Endothelial cell of umbilical vein (primary cell): ENCODE results near the gene C3orf20. TPM values are rescaled to one million over a fixed set of nuclear protein-coding genes. Genes with fewer than 3 reads are reported as not detected.
"Not testable (repeated sequence)": the region's sequence is repeated elsewhere in the genome, so short reads cannot be mapped to it uniquely, and the experiment has no call there.

Source experiments
- BruUV-seq: library from RNA; stranded (reverse); fragments of 400-500 nt; replicated peaks from 2 replicates; lab custom pipeline; 2021; lab: Mats Ljungman, UMichigan
- CTCF ChIA-PET: fragments of 300-600, 350-600 bp; sonication (Branson Sonifier 250); formaldehyde crosslinking; loops from one replicate; lab custom pipeline; 2021; ENCODE audit warnings: antibody characterized with exemption, inconsistent platforms; lab: Charles Lee
- POLR2A ChIA-PET: fragments of 300-600, 350-600 bp; sonication (Branson Sonifier 250); formaldehyde crosslinking; loops from one replicate; lab custom pipeline; 2021; ENCODE audit warnings: antibody characterized with exemption, inconsistent platforms; lab: Charles Lee
- DNase-seq: peaks from one replicate; pipeline ENCODE4 v3.0.0-alpha.2; 2011; ENCODE audit warnings: low read depth, low spot score
- FAIRE-seq: peaks from 2 replicates; lab custom pipeline; 2011; peaks lifted over from hg19 to GRCh38; lab: Jason Lieb, UNC
- H2AFZ ChIP-seq: 2 replicates; pipeline ENCODE4 v1.6.0; 2012; ENCODE audit warnings: low read depth, low read length, control low read depth, inconsistent platforms
- H3K27ac ChIP-seq: 2 replicates; pipeline ENCODE4 v1.5.1; 2011; ENCODE audit warnings: low read depth, mild to moderate bottlenecking, control low read depth, low read length, moderate library complexity; ENCODE audit not compliant: insufficient read depth
- H3K27me3 ChIP-seq, 2 experiments: 2 replicates each; pipeline versions ENCODE4 v1.6.0 to v1.6.1; 2011; ENCODE audit warnings: low read length in 2 of 2, mixed read lengths in 1 of 2; ENCODE audit not compliant: control insufficient read depth in 2 of 2, insufficient read depth in 2 of 2
- H3K36me3 ChIP-seq, 2 experiments: 2 replicates in 1 of 2; 3 replicates in 1 of 2; pipeline ENCODE4 v1.5.1; 2011; ENCODE audit warnings: low read length in 2 of 2, mild to moderate bottlenecking in 1 of 2, moderate library complexity in 1 of 2; ENCODE audit not compliant: control insufficient read depth in 2 of 2, insufficient read depth in 2 of 2; ENCODE audit errors: extremely low read depth in 1 of 2
- H3K4me1 ChIP-seq: 3 replicates; pipeline ENCODE4 v1.5.1; 2011; ENCODE audit warnings: mild to moderate bottlenecking, low read length; ENCODE audit not compliant: control insufficient read depth, insufficient read depth; ENCODE audit errors: extremely low read depth
- H3K4me2 ChIP-seq: 2 replicates; pipeline ENCODE4 v1.6.1; 2011; ENCODE audit warnings: low read length, control low read depth, mixed read lengths; ENCODE audit not compliant: insufficient read depth
- H3K4me3 ChIP-seq, 3 experiments: fragments of 200-600 bp in 1 of 3; sonication (generic), shearing (Covaris generic) in 1 of 3; replicated peaks in 1 of 3; 2 replicates each; pipeline ENCODE4 v1.5.1; 2011 to 2016; ENCODE audit warnings: control low read depth in 3 of 3, low read length in 3 of 3, mild to moderate bottlenecking in 2 of 3, inconsistent platforms in 1 of 3, low read depth in 1 of 3, moderate library complexity in 1 of 3; ENCODE audit not compliant: insufficient read depth in 1 of 3
- H3K79me2 ChIP-seq: 2 replicates; pipeline ENCODE4 v1.6.0; 2012; ENCODE audit warnings: low read length, inconsistent platforms; ENCODE audit not compliant: control insufficient read depth, insufficient read depth
- H3K9ac ChIP-seq: replicated peaks from 2 replicates; pipeline ENCODE3; 2011; ENCODE audit warnings: low read length, control low read depth; ENCODE audit not compliant: insufficient read depth; ENCODE audit errors: extremely low read depth
- H3K9me1 ChIP-seq: replicated peaks from 3 replicates; pipeline ENCODE4 v1.6.0; 2011; ENCODE audit warnings: mild to moderate bottlenecking, low read length; ENCODE audit not compliant: control insufficient read depth, insufficient read depth; ENCODE audit errors: extremely low read depth
- H3K9me3 ChIP-seq: replicated peaks from 2 replicates; pipeline ENCODE4 v1.5.1; 2012; ENCODE audit warnings: low read length, inconsistent platforms; ENCODE audit not compliant: control insufficient read depth, insufficient read depth
- H4K20me1 ChIP-seq: replicated peaks from 2 replicates; pipeline ENCODE3; 2011; ENCODE audit warnings: mild to moderate bottlenecking, low read length; ENCODE audit not compliant: control insufficient read depth, insufficient read depth; ENCODE audit errors: extremely low read depth
- FOS ChIP-seq: IDR thresholded peaks from 2 replicates; pipeline ENCODE4 v1.6.1; 2011; ENCODE audit warnings: mild to moderate bottlenecking, low read length, moderate library complexity, borderline replicate concordance; ENCODE audit not compliant: insufficient read depth
- MYC ChIP-seq: IDR thresholded peaks from one replicate; pipeline ENCODE4 v1.6.1; 2011; ENCODE audit warnings: mild to moderate bottlenecking, low read depth, low read length
- dilution Hi-C: fragments of 300-500 bp; cut with MboI; formaldehyde crosslinking; loops from one replicate; pipeline ENCODE4 v1.15.0; 2019; ENCODE audit warnings: low sequenced_read_pairs; ENCODE audit not compliant: extremely low pct_ligation_motif_present
- intact Hi-C: fragments of 100-400 bp; cut with micrococcal nuclease; formaldehyde crosslinking; loops from one replicate; pipeline ENCODE4 v1.10.0; 2022
- polyA plus RNA-seq, 4 experiments: library from polyadenylated mRNA; depleted of rRNA in 3 of 4; stranded (reverse) in 3 of 4; unstranded in 1 of 4; fragments of >200 nt; gene quantifications; 2 replicates each; pipeline versions ENCODE4 v1.2.1 to v1.2.3, GENCODE V29; 2011 to 2012; ENCODE audit warnings: missing spikeins in 1 of 4
- total RNA-seq: library from RNA; stranded (reverse); gene quantifications from 2 replicates; pipeline ENCODE4 v1.2.3, GENCODE V29; 2021

C3orf20 gene
- total and polyA plus RNA-seq, 2 donors (not counting 3 experiments of a cell fraction or from before 2014, with no cell fraction given) = not detected

DNA sequence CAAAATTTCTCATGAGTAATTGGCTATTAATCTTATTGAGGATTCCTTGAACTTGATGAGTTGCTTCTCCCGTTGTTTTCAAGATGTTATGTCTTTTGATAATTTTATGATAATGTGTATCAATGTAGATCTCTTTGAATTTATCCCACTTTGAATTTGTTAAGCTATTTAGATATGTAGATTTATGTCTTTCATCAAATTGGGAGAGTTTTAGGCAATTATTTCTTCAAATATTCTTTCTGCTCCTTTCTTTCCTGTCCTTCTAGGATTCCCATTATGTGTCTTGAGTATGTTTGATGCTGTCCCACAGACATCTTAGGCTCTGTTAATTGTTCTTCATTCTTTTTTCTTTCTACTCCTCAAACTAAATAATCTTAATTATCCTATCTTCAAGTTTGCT, 75.7 kb downstream of the C3orf20 start:
- no peak for FAIRE-seq
- no peak for DNase-seq
- Histone ChIP-seq H3K4me2 (no peak overlapping the region), H3K9me3 (no peaks in the 10 kb centered on the region), H4K20me1 (no peaks in the 10 kb centered on the region), H3K27me3 (peaks cover 12 to 20% of the 10 kb centered on the region in 2 experiments), H2AFZ (no peak overlapping the region), H3K9ac (no peak overlapping the region), H3K27ac (no peak overlapping the region), H3K79me2 (no peaks in the 10 kb centered on the region), H3K9me1 (no peaks in the 10 kb centered on the region), H3K36me3 (no peaks in the 10 kb centered on the region), H3K4me1 (no peaks in the 10 kb centered on the region), H3K4me3 (no peak overlapping the region)
- ChIA-PET POLR2A (no interaction called here), CTCF (interaction anchor here (0.9 to 1.7 kb wide), 3 partner anchors 14 to 30 kb away, joined by 3 to 5 read pairs (median 5); no protein-coding TSS in a partner anchor)
- dilution Hi-C loops = no loop called here
- TF ChIP-seq MYC (no peak), FOS (no peak)
- intact Hi-C loops = no loop called here
- BruUV-seq = no TSS peak

GRCh38 chr3:14752979-14753378, 78.0 kb downstream of the C3orf20 start:
- not testable (repeated sequence) for BruUV-seq, FAIRE-seq

More at GRCh38 chr3:14752979-14753378, 78.0 kb downstream of the C3orf20 start:
- H3K4me1 ChIP-seq, H4K20me1 ChIP-seq, H3K4me2 ChIP-seq, DNase-seq, H2AFZ ChIP-seq, POLR2A ChIA-PET, H3K4me3 ChIP-seq, H3K27me3 ChIP-seq, CTCF ChIA-PET, H3K9ac ChIP-seq, intact Hi-C loops, H3K79me2 ChIP-seq, H3K36me3 ChIP-seq, H3K9me3 ChIP-seq, H3K27ac ChIP-seq, dilution Hi-C loops, H3K9me1 ChIP-seq: not testable (repeated sequence)
